HAP-1 (cell line): ENCODE data around the gene NANOG.
"Not testable (repeated sequence)": the region's sequence is repeated elsewhere in the genome, so short reads cannot be mapped to it uniquely, and the experiment has no call there.

ENCODE experiments used
- DNase-seq, 2 experiments: peaks; one replicate each; pipeline ENCODE4 v3.0.0-alpha.2; 2016 to 2020; ENCODE audit warnings: low spot score in 2 of 2
- H3K27me3 ChIP-seq: fragments of 250-450 bp; sonication (Bioruptor Pico); 2 replicates; pipeline ENCODE4 v1.5.1; 2020; ENCODE audit warnings: low read depth, mild to moderate bottlenecking, moderate library complexity
- H3K36me3 ChIP-seq: fragments of 250-450 bp; sonication (Bioruptor Pico); replicated peaks from 2 replicates; pipeline ENCODE4 v1.5.1; 2020; ENCODE audit warnings: mild to moderate bottlenecking
- H3K4me1 ChIP-seq: fragments of 250-450 bp; sonication (Bioruptor Pico); 2 replicates; pipeline ENCODE4 v1.5.1; 2020; ENCODE audit warnings: mild to moderate bottlenecking
- H3K4me3 ChIP-seq: fragments of 250-450 bp; sonication (Bioruptor Pico); 2 replicates; pipeline ENCODE4 v1.5.1; 2020; ENCODE audit warnings: mild to moderate bottlenecking, moderate library complexity
- H3K9me3 ChIP-seq: fragments of 250-450 bp; sonication (Bioruptor Pico); 2 replicates; pipeline ENCODE4 v1.5.1; 2020; ENCODE audit warnings: mild to moderate bottlenecking, moderate library complexity
- in situ Hi-C: fragments of 300-500 bp; cut with MboI; formaldehyde crosslinking; loops from 3 replicates; pipeline ENCODE4 v1.14.3; 2020; ENCODE audit warnings: low sequenced_read_pairs, inconsistent platforms, mixed read lengths

Gene NANOG

DNA sequence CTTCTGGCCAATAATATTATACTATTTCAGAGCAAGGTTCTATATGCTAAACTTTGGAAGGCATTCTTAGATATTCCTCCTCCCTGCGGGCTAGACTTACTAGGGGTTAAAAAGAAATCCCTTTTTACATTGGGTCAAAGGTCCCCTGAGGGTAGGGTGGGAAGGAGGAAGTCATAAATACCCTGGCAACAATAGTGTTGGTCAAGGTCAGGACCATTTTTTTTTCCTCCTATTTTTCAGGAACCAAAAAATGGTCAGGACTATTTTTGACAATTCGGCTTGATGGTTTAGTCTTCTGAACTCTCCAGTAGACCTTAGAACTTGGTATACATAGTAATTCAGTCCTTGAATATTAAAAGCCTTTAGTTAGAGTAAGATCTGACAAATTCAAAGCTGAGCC, 4.5 kb upstream of the NANOG start:
- DNase-seq: no peak
- in situ Hi-C loops: no loop called here
- Histone ChIP-seq H3K27me3 (no peaks in the 10 kb centered on the region), H3K4me1 (peaks cover 10% of the 10 kb centered on the region), H3K4me3 (no peak overlapping the region), H3K36me3 (no peaks in the 10 kb centered on the region), H3K9me3 (no peaks in the 10 kb centered on the region)

DNA sequence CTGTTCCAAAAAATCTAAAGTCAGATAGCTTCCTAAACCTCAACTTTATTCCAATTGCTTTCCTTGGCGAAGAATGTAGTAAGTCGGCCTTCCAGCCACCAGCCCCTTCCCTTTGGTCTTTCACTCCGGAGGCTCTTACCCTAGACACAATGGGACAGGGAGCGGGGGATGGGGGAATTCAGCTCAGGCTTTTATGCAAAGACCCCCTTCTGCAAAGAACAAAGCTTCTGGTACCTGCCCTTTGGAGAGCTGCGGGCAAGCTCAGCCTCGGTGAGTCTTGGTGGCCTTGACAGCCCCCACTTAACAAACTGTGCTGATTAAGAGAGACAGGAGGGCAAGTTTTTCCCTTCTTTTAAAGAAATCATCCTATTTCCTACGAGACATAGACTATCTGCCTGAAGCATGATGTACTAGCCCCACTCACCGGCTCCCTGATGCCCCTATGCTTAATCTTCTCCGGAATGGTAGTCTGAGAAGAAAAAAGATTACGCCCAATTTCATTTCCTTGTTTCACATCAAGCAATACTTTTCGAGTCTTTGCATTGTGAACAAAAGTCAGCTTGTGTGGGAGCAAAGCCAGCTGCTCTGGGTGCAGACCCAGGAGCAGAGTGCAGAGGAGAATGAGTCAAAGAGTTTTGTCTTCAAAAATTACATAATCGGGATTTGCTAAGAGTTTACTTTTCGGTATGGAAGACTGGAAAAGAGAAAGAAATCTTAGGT, 1.5 kb upstream of the NANOG start:
- in situ Hi-C loops: no loop called here
- Histone ChIP-seq H3K4me3 (no peak overlapping the region), H3K36me3 (no peaks in the 10 kb centered on the region), H3K27me3 (no peaks in the 10 kb centered on the region), H3K4me1 (peaks cover 10% of the 10 kb centered on the region), H3K9me3 (no peaks in the 10 kb centered on the region)
- DNase-seq: peak in 1 of 2 experiments; percentile 10

DNA sequence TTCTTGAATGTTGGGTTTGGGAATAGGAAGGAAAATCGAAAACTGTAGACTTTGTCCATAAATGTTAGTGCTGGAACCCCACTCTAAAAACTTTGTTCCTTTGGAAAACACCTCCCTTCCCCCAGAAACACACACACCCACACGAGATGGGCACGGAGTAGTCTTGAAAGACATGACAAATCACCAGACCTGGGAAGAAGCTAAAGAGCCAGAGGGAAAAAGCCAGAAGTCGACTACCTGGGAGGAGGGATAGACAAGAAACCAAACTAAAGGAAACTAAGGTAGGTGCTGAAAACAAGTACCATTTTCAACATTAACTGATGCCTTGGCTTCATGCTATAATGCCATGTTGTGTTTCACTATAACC, 925 bp upstream of the NANOG start:
- DNase-seq: no peak
- Histone ChIP-seq H3K4me3 (no peak overlapping the region), H3K9me3 (no peaks in the 10 kb centered on the region), H3K36me3 (no peaks in the 10 kb centered on the region), H3K4me1 (peaks cover 10% of the 10 kb centered on the region), H3K27me3 (no peaks in the 10 kb centered on the region)
- in situ Hi-C loops: no loop called here

DNA sequence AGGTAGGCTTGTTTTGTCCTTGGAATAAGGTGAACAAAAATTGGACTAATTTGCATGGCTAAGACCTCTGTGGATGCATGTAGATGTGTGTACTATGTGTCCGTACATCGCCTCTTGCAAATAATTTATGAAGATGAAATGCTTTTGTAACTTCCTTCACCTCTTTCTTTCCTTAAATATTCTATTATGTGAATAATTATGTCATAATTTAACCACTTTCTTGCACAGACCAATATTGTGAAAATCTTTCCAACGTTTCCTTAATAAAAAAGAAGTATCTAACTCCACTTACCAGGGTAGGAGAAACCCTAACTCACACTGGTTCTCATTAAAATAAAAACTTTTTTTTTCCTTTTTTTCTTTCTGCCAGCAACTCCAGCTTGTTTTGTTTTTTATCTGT, 4.0 kb downstream of the NANOG start:
- peaks cover 8% of the 10 kb centered on the region for H3K4me1 ChIP-seq
- no peaks in the 10 kb centered on the region for H3K9me3 ChIP-seq
- H3K36me3 ChIP-seq: no peaks in the 10 kb centered on the region
- H3K27me3 ChIP-seq: no peaks in the 10 kb centered on the region
- DNase-seq: no peak
- in situ Hi-C loops: no loop called here
- no peak overlapping the region for H3K4me3 ChIP-seq

DNA sequence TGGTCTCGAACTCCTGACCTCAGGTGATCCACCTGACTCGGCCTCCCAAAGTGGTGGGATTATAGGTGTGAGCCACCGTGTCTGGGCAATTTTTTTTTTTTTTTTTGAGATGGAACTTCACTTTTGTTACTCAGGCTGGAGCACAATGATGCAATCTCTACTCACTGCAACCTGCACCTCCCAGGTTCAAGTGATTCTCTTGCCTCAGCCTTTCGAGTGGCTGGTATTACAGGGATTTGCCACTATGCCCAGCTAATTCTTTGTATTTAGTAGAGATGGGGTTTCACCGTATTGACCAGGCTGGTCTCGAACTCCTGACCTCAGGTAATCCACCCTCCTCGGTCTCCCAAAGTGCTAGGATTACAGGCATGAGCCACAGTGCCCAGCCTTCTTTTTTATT, 8.1 kb downstream of the NANOG start:
- in situ Hi-C loops, H3K9me3 ChIP-seq, DNase-seq, H3K36me3 ChIP-seq, H3K4me1 ChIP-seq, H3K4me3 ChIP-seq, H3K27me3 ChIP-seq: not testable (repeated sequence)

DNA sequence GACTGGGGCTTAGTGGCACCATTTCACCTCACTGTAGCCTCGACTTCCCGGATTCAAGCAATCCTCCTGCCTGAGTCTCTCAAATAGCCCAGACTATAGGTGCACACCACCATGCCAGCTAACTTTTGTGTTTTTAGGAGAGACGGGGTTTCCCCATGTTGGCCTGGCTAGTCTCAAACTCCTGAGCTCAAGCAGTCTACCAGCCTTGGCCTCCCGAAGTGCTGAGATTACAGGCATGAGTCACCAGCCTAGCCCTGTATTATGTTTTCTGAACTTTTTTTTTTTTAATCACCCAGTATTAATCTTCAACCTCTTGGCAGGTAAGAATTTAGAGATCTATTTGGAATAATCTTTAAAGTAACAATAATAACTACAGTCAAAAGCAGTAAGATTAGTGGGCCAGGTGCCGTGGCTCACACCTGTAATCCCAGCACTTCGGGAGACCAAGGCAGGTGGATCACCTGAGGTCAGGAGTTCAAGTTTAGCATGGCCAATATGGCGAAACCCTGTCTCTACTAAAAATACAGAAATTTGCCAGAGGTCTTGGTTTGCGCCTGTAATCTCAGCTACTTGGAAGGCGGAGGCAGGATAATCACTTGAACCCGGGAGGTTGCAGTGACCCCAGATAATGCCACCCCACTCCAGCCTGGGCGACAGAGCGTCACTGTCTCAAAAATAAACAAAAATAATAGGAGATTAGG, 8.6 kb downstream of the NANOG start:
- Histone ChIP-seq H3K4me3 (no peak overlapping the region), H3K4me1 (no peaks in the 10 kb centered on the region), H3K27me3 (no peaks in the 10 kb centered on the region), H3K36me3 (no peaks in the 10 kb centered on the region), H3K9me3 (no peaks in the 10 kb centered on the region)
- DNase-seq: no peak
- in situ Hi-C loops: no loop called here

DNA sequence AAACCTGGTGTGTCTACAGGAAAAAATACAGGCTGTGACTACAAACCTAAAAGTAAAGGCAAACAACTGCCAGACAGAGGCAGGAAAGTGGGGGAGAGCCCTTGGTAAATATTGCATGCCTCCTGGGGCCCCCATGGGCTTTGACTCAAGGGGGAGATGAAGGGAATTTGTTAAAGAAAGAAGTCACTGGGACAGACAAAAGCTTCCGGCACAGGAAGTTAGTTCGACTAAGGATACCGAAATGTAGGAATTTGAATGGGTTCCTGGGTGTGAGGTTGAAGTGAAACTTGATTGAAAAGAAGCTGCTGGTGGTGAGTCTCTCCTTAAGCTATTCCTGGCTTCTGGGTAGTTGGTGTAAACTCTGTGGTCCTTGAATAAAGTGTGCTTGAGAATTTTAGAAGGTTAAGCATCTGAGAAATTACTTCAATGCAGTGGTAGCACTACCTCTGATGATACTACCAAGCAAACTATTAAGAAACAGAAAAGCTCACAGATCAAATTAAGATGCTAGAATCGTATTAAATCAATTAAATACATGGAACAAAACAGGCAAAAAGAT, 9.6 kb downstream of the NANOG start:
- H3K4me1 ChIP-seq, H3K36me3 ChIP-seq, in situ Hi-C loops, H3K9me3 ChIP-seq, H3K4me3 ChIP-seq, DNase-seq, H3K27me3 ChIP-seq: not testable (repeated sequence)

DNA sequence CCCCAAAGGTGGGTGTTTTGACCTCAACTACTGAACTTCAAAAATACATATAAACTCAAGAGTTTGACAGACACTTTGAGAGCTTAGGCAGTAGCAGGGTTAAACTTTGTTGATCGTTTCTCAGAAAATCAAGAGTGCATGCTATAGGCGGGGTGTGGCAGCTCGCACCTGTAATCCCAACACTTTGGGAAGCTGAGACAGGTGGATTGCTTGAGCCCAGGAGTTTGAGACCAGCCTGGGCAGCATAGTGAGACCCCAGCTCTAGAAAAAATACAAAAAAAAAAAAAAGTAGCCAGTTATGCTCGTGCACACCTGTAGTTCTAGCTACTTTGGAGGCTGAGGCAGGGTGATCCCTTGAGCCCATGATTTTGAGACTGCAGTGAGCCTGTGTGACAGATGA, 12.3 kb downstream of the NANOG start:
- no peaks in the 10 kb centered on the region for H3K27me3 ChIP-seq
- no peaks in the 10 kb centered on the region for H3K4me1 ChIP-seq
- in situ Hi-C loops: no loop called here
- DNase-seq: no peak
- no peaks in the 10 kb centered on the region for H3K9me3 ChIP-seq
- H3K36me3 ChIP-seq: no peaks in the 10 kb centered on the region
- H3K4me3 ChIP-seq: no peak overlapping the region

DNA sequence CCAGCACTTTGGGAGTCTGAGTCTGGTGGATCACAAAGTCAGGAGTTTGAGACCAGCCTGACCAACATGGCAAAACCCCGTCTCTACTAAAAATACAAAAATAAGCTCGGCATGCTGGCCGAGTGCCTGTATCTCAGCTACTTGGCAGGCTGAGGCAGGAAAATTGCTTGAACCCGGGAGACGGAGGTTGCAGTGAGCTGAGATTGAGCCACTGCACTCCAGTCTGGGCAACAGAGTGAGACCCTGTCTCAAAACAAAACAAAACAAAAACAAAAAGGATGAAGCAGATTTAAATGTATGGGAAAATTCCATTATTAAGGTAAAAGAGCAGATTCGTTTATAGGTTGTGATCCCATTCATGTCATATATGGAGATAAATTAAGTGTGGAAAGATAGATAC, 17.1 kb downstream of the NANOG start:
- not testable (repeated sequence) for H3K36me3 ChIP-seq, H3K9me3 ChIP-seq, H3K27me3 ChIP-seq, DNase-seq, H3K4me1 ChIP-seq, H3K4me3 ChIP-seq
- in situ Hi-C loops: loop anchor here (5.0 kb wide), 1 partner anchor 144 kb away; no protein-coding TSS in a partner anchor

DNA sequence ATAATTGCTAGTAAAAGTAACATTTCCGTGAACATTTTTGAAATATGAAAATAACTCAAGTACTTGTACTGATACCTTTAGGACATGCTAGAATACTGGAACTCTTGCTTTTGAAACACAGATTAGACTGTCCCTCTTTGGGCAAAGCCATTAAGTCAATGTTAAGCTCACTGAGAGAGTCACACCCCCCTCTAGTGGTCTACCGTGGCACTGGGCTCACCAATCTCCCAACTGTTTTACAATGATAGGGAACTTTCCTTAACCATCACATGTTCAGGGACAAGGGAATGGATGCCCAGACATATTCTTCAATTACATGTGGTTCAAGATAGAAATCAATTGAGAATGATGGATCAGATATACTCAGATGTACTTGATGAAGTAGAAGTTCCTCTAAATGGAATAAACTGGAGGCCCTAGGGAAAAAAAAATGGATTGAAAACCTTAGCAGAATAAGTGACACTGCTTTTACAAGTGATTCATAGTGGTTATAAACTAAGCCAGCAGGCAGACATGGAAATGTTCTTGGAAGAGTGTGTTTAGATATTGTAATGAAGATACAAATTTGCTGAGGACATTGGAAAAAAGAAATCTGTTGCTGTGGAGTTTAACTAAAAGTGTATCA, 17.8 kb downstream of the NANOG start:
- in situ Hi-C loops: loop anchor here (5.0 kb wide), 1 partner anchor 145 kb away; no protein-coding TSS in a partner anchor

DNA sequence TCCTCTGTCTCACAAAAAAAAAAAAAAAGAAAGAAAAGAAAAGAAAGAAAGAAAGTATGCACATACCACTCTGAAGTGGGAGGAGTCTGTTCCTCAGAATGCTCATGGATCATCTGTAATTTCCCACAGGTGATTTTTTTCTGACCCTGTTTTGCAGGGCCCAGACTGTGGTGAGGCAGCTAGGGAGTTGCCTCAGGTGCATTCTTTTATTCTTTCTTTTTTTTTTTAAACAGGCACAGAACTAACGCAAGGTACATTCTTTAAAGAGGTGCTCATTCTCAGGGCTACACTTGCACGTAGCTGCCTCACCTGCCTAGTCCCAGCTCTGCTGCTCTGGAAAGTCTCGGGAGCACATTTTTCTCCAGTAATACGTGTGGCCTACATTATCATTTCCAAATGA, 36.6 kb downstream of the NANOG start:
- in situ Hi-C loops, H3K27me3 ChIP-seq, H3K4me3 ChIP-seq, H3K9me3 ChIP-seq, H3K4me1 ChIP-seq, DNase-seq, H3K36me3 ChIP-seq: not testable (repeated sequence)

More for the DNA sequence above, 17.8 kb downstream of the NANOG start:
- no peaks in the 10 kb centered on the region for H3K9me3 ChIP-seq
- DNase-seq: peak; percentile 82 to 89
- no peaks in the 10 kb centered on the region for H3K4me1 ChIP-seq
- no peaks in the 10 kb centered on the region for H3K27me3 ChIP-seq
- H3K36me3 ChIP-seq: no peaks in the 10 kb centered on the region
- H3K4me3 ChIP-seq: no peak overlapping the region

DNA sequence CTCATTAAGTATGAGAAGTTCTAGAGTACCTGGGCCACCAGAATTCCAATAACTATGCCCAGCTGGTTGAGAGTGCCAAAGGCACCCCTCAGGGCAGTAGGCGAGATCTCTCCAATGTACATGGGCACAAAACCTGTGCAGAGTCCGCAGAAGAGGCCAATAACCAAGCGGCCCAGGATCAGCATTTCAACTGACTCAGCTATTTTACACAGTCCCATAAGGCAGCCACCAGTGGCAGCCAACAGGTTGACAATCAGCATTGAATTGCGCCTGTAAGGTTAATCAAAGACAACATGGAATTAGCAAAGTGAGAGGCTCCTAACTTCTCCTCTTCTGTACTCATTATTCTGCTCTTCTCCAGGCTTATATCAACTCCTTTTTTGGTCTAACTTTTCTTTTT, 40.5 kb downstream of the NANOG start:
- H3K9me3 ChIP-seq, H3K27me3 ChIP-seq, H3K4me3 ChIP-seq, H3K4me1 ChIP-seq, H3K36me3 ChIP-seq, DNase-seq, in situ Hi-C loops: not testable (repeated sequence)

DNA sequence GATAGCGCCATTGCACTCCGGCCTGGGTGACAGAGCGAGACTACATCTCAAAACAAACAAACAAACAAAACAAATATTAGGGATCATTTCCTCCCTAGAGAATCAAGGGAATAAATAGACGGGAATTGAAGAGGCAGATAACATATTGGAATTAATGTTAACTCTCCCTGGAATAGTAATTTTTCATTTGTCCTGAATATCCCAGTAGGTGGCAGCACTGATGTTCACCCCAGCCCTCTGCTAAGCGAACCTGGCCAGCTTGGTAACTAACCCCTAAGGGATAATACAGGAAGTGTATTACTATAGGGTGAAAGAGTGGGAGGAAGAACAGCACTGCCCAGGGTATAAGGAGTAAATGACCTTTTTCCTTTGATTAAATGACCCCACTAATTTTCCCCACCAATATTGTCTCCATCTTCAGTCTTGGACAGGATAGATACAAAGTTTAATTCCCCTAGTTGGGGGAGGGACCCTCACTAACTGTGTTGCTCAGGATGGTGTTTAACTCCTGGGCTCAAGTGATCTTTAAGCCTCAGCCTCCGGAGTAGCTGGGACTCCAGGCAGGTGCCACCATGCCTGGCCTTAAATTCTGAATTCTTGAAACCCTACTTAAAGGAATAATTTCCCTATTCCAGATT, 43.0 kb downstream of the NANOG start:
- no peaks in the 10 kb centered on the region for H3K36me3 ChIP-seq
- in situ Hi-C loops: no loop called here
- no peaks in the 10 kb centered on the region for H3K27me3 ChIP-seq
- DNase-seq: peak; percentile 69 to 71
- H3K4me3 ChIP-seq: no peak overlapping the region
- H3K9me3 ChIP-seq: no peaks in the 10 kb centered on the region
- H3K4me1 ChIP-seq: peaks cover 5% of the 10 kb centered on the region

DNA sequence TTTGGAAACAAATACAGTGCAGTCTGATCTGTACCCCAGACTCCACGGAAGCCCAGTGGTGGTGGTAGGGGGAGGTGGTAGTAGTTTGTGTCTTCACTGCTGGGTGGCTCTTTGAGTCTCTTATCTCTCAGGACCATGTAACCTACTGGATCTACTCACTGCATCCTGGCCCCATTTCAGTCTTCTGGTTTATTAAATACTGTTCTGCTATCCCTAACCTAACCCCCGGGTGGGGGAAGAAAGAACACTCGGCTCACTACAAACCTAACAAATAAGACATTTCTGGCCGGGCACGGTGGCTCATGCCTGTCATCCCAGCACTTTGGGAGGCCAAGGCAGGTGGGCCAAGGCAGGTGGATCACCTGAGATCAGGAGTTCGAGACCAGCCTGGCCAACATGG, 44.0 kb downstream of the NANOG start:
- DNase-seq, H3K27me3 ChIP-seq, H3K9me3 ChIP-seq, in situ Hi-C loops, H3K4me1 ChIP-seq, H3K36me3 ChIP-seq, H3K4me3 ChIP-seq: not testable (repeated sequence)
